Esophagus muscularis mucosa (tissue), 4 donors: Measurements from ENCODE around the gene RHOD. TPM values are rescaled to one million over a fixed set of nuclear protein-coding genes. Genes with fewer than 3 reads are reported as not detected.

Source experiments
- DNase-seq: peaks from one replicate; pipeline ENCODE4 v3.0.0-alpha.2; 2017; ENCODE audit errors: extremely low spot score
- H3K27ac ChIP-seq, 4 donors: fragments of 200-600 bp; sonication (generic); replicated peaks in 1 of 4; 1 replicate in 3 of 4; 2 replicates in 1 of 4; pipeline ENCODE4 v1.5.1; 2016 to 2019; ENCODE audit warnings: mild to moderate bottlenecking in 1 of 4
- H3K27me3 ChIP-seq, 4 donors: fragments of 200-600 bp; sonication (generic); one replicate each; pipeline versions ENCODE4 v1.5.1 to v1.6.0; 2016 to 2019
- H3K36me3 ChIP-seq, 4 donors: fragments of 200-600 bp; sonication (generic); one replicate each; pipeline ENCODE4 v1.5.1; 2016 to 2019
- H3K4me1 ChIP-seq, 4 donors: fragments of 200-600 bp; sonication (generic); one replicate each; pipeline ENCODE4 v1.5.1; 2016 to 2019
- H3K4me3 ChIP-seq, 4 donors: fragments of 200-600 bp; sonication (generic); 1 replicate in 2 of 4; 2 replicates in 2 of 4; pipeline ENCODE4 v1.5.1; 2016 to 2019; ENCODE audit warnings: mild to moderate bottlenecking in 4 of 4, moderate library complexity in 1 of 4
- H3K9me3 ChIP-seq, 4 donors: fragments of 200-600 bp; sonication (generic); 1 replicate in 3 of 4; 2 replicates in 1 of 4; pipeline ENCODE4 v1.5.1; 2016 to 2019
- EP300 ChIP-seq: sonication (generic); formaldehyde crosslinking; IDR thresholded peaks from one replicate; pipeline ENCODE4 v1.6.1; 2017; ENCODE audit warnings: antibody characterized with exemption
- POLR2A ChIP-seq: fragments of 450-650 bp; IDR thresholded peaks from one replicate; pipeline ENCODE4 v1.6.1; 2017; ENCODE audit warnings: antibody characterized with exemption, moderate library complexity, mild to moderate bottlenecking, low read depth
- POLR2AphosphoS5 ChIP-seq, 2 donors: sonication (generic); formaldehyde crosslinking; IDR thresholded peaks; one replicate each; pipeline ENCODE4 v1.6.1; 2017; ENCODE audit warnings: antibody characterized with exemption in 2 of 2
- WGBS: methylation state at CpG from one replicate; pipeline ENCODE4 v1.1.5; 2018; 5-methylcytosine and 5-hydroxymethylcytosine counted together
- intact Hi-C: fragments of 100-400 bp; cut with DNase I; formaldehyde crosslinking; loops from one replicate; pipeline ENCODE4 v1.15.1; 2023
- total RNA-seq, 4 donors: library from RNA; depleted of rRNA; stranded (reverse); fragments of >200 nt; gene quantifications; one replicate each; pipeline versions ENCODE4 v1.1.0 to v1.2.1, GENCODE V29; 2016
- TF ChIP-seq, protein P1 (sequence below), 3 experiments: fragments of 200-600 bp in 2 of 3; fragments of 450-650 bp in 1 of 3; sonication (generic) in 2 of 3; IDR thresholded peaks; one replicate each; pipeline ENCODE4 v1.5.1; 2017 to 2019; ENCODE audit warnings: antibody characterized with exemption in 3 of 3, mild to moderate bottlenecking in 2 of 3, moderate library complexity in 1 of 3

RHOD gene
- total RNA-seq, 4 donors from 2014 or later: 14.4 to 34.7 (median 20.4) TPM

DNA sequence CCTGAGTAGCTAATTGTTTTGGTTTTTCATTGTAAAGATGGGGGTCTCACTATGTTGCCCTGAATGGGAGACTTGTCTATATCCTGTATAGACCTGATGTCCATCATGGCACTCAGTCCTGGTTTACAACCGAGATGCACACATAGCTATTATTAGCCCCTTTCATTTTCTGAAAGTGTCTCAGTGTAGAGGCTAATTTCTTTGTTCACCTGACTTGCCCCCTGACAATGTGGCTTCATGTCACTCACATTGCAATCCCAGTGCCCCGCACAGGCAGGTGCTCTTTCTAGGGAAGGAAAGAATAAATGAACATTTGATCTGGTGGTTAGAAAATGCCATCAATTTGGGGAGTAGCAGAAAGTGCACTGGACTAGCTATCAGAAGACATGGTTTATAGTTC is 49.3 kb downstream of the RHOD start:
- WGBS: 92% methylated on average over 2 of the region's 2 CpGs
- TF ChIP-seq, protein P1, sequence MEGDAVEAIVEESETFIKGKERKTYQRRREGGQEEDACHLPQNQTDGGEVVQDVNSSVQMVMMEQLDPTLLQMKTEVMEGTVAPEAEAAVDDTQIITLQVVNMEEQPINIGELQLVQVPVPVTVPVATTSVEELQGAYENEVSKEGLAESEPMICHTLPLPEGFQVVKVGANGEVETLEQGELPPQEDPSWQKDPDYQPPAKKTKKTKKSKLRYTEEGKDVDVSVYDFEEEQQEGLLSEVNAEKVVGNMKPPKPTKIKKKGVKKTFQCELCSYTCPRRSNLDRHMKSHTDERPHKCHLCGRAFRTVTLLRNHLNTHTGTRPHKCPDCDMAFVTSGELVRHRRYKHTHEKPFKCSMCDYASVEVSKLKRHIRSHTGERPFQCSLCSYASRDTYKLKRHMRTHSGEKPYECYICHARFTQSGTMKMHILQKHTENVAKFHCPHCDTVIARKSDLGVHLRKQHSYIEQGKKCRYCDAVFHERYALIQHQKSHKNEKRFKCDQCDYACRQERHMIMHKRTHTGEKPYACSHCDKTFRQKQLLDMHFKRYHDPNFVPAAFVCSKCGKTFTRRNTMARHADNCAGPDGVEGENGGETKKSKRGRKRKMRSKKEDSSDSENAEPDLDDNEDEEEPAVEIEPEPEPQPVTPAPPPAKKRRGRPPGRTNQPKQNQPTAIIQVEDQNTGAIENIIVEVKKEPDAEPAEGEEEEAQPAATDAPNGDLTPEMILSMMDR (IDR thresholded peaks at IDR 0.05): no peak
- TF ChIP-seq POLR2A (no peak), EP300 (no peak), POLR2AphosphoS5 (IDR thresholded peaks at IDR 0.05) (no peak)
- Histone ChIP-seq H3K4me1 (peaks cover 3 to 8% (median 6%) of the 10 kb centered on the region in 4 donors), H3K36me3 (no peaks in the 10 kb centered on the region), H3K4me3 (no peak overlapping the region), H3K27ac (no peak overlapping the region), H3K9me3 (no peaks in the 10 kb centered on the region), H3K27me3 (no peaks in the 10 kb centered on the region)
- intact Hi-C loops: no loop called here
- no peak for DNase-seq

DNA sequence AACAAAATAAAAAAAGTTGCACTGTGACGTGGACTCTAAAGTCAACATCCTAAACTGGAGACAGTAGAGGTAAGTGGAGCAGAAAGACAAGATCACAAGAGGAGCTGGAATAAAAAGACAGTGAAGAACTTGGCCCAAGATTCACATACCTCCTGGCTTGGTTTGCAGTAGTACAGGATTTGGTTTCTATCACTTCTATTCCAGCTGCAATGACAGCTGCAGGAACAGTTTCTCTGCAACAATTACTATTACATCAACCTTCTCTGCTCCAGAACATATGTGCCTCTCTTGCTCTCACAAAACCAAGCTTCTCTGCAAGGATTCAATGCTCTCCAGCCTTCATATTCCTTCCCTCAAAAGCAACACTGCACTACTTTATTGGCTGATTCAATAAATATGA is 54.6 kb downstream of the RHOD start:
- no peaks in the 10 kb centered on the region for H3K9me3 ChIP-seq
- TF ChIP-seq EP300 (no peak), POLR2AphosphoS5 (IDR thresholded peaks at IDR 0.05) (peak in 1 of 2 donors; percentile 4), POLR2A (no peak)
- TF ChIP-seq, protein P1 (IDR thresholded peaks at IDR 0.05): no peak
- 39% methylated on average over 1 of the region's 1 CpG for WGBS
- H3K27ac ChIP-seq: peak overlapping the region in 2 of 4 donors; percentile 29 to 60
- intact Hi-C loops: no loop called here
- no peaks in the 10 kb centered on the region for H3K36me3 ChIP-seq
- peaks cover 11 to 17% (median 16%) of the 10 kb centered on the region in 4 donors for H3K4me1 ChIP-seq
- no peak overlapping the region for H3K4me3 ChIP-seq
- H3K27me3 ChIP-seq: no peaks in the 10 kb centered on the region
- DNase-seq: no peak

DNA sequence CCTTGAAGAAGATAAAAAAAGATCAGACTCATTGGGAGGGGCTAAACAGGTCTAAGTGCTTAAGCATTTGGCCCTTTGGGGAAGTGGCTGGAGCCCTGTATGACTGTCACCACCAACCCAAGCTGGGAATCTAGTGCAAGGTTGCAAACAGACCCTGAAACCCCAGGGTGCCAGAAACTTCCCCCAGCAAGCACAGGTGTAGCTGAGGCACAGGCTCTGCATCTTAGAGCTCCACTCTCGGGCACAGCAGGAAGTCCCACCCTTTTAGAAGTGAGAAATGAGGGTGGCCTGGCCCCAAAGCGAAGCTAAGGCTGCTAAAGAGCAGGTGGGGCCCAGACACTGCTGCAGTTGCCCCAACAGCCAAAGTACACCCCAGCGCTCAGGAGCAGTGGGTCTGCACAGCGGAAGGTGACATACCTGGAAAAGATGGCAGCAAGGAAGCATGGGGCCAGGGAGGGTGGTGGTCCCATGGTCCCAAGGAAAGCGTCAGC is 56.6 kb downstream of the RHOD start:
- 88% methylated on average over 5 of the region's 5 CpGs for WGBS
- no peak for TF ChIP-seq POLR2A
- no peak for TF ChIP-seq POLR2AphosphoS5 (IDR thresholded peaks at IDR 0.05)
- TF ChIP-seq, protein P1 (IDR thresholded peaks at IDR 0.05): no peak
- no peak for TF ChIP-seq EP300
- no peaks in the 10 kb centered on the region for H3K36me3 ChIP-seq
- no peaks in the 10 kb centered on the region for H3K9me3 ChIP-seq
- intact Hi-C loops: no loop called here
- no peaks in the 10 kb centered on the region for H3K27me3 ChIP-seq
- no peak for DNase-seq
- H3K4me3 ChIP-seq: no peak overlapping the region
- peaks cover 15 to 32% (median 23%) of the 10 kb centered on the region in 4 donors for H3K4me1 ChIP-seq
- no peak overlapping the region for H3K27ac ChIP-seq

DNA sequence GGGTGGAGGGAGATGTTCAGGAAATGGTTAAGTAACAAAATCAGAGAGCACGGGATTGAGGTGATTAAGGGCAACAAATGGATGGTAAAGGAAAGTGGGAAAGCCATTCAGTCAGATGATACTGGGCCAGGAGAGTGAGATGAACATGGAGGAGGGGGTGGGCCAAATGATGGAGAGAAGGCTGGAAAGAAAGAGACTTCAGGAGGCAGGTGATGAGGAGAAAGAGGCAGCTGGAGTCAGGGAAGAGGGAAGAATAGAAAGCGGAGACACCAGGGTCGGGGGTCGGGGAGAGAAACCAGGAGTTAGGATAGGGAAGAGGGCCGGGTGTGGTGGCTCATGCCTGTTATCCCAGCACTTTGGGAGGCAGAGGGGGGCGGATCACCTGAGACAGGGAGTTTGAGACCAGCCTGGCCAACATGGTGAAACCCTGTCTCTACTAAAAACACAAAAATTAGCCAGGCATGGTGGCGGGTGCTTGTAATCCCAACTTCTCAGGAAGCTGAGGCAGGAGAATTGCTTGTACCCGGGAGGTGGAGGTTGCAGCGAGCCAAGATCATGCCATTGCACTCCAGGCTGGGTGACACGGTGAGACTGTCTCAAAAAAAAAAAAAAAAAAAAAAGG is 57.7 kb downstream of the RHOD start:
- Histone ChIP-seq H3K27ac (no peak overlapping the region), H3K27me3 (no peaks in the 10 kb centered on the region), H3K4me3 (no peak overlapping the region), H3K9me3 (no peaks in the 10 kb centered on the region), H3K36me3 (no peaks in the 10 kb centered on the region), H3K4me1 (peaks cover 15 to 36% (median 26%) of the 10 kb centered on the region in 4 donors)
- intact Hi-C loops: no loop called here
- no peak for TF ChIP-seq POLR2A
- TF ChIP-seq, protein P1 (IDR thresholded peaks at IDR 0.05): no peak
- no peak for TF ChIP-seq POLR2AphosphoS5 (IDR thresholded peaks at IDR 0.05)
- no peak for TF ChIP-seq EP300
- DNase-seq: no peak
- WGBS: 91% methylated on average over 10 of the region's 10 CpGs

DNA sequence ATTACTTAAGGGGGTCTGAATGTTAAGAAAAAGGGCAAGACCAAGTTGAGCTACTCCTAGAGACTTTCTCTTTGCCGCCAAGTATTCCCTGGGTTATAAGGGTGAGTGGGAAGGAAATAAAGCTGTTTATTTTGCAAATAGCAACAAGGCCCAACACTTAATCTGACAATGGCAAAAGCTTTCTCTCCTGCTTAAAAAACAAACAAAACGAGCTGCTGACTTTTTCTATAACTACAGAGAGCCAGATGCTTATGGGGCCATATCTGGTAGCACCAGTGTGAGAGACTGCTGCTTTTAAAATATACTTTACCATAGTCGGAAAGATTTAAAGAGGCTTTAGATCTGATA is 60.1 kb downstream of the RHOD start:
- no peak for DNase-seq
- TF ChIP-seq EP300 (no peak), POLR2AphosphoS5 (IDR thresholded peaks at IDR 0.05) (no peak), POLR2A (no peak)
- TF ChIP-seq, protein P1 (IDR thresholded peaks at IDR 0.05): no peak
- H3K9me3 ChIP-seq: no peaks in the 10 kb centered on the region
- no peak overlapping the region for H3K27ac ChIP-seq
- no peak overlapping the region for H3K4me3 ChIP-seq
- H3K36me3 ChIP-seq: no peaks in the 10 kb centered on the region
- WGBS: 64% methylated on average over 3 of the region's 3 CpGs
- peaks cover 10 to 30% (median 19%) of the 10 kb centered on the region in 4 donors for H3K4me1 ChIP-seq
- intact Hi-C loops: loop anchor here (5.0 kb wide), 1 partner anchor 126 kb away; no protein-coding TSS in a partner anchor
- no peaks in the 10 kb centered on the region for H3K27me3 ChIP-seq
